HepG2 (cell line): Measurements from ENCODE around the gene GRIP2. TPM values are rescaled to one million over a fixed set of nuclear protein-coding genes. Genes with fewer than 3 reads are reported as not detected.

Experiments used
- ATAC-seq: fragments of 200-7000 bp; cut with Tn5 transposase; 3 replicates; pipeline ENCODE4 v1.9.1; 2020; ENCODE audit warnings: mild to moderate bottlenecking, moderate library complexity
- BruUV-seq: library from RNA; stranded (reverse); fragments of 400-500 nt; replicated peaks from 2 replicates; lab custom pipeline; 2021; lab: Mats Ljungman, UMichigan
- CTCF ChIA-PET: fragments of 300-600 bp; formaldehyde crosslinking; extraction: SDS; loops from one replicate; lab custom pipeline; 2021; ENCODE audit warnings: low total read pairs, inconsistent platforms, low intra/inter-chr PET ratio; lab: Yijun Ruan, JAX
- POLR2A ChIA-PET: fragments of 350-600 bp; sonication (Branson Sonifier 250); formaldehyde crosslinking; loops from one replicate; lab custom pipeline; 2020; ENCODE audit warnings: antibody characterized with exemption, inconsistent platforms; lab: Yijun Ruan, JAX
- DNase-seq: peaks from one replicate; pipeline ENCODE4 v3.0.0-alpha.2; 2015; ENCODE audit warnings: low spot score
- FAIRE-seq: peaks from 3 replicates; lab custom pipeline; 2011; peaks lifted over from hg19 to GRCh38; lab: Jason Lieb, UNC
- H2AFZ ChIP-seq: one replicate; pipeline ENCODE4 v1.6.1; 2011; ENCODE audit warnings: low read length, inconsistent platforms
- H3K27ac ChIP-seq: fragments of 300-600 bp; 3 replicates; pipeline ENCODE4 v1.8.0; 2011; ENCODE audit warnings: mixed run types, mild to moderate bottlenecking, mixed read lengths, low read length, inconsistent platforms; ENCODE audit not compliant: insufficient read depth; ENCODE audit errors: extremely low read length
- H3K27me3 ChIP-seq, 2 experiments: fragments of 200-600 bp in 1 of 2; 2 replicates in 1 of 2; 3 replicates in 1 of 2; pipeline versions ENCODE4 v1.6.0 to v1.8.0; 2011; ENCODE audit warnings: low read length in 2 of 2, mild to moderate bottlenecking in 2 of 2, moderate library complexity in 2 of 2, inconsistent platforms in 1 of 2; ENCODE audit not compliant: insufficient read depth in 2 of 2, control insufficient read depth in 1 of 2
- H3K36me3 ChIP-seq, 2 experiments: fragments of 200-600 bp in 1 of 2; replicated peaks in 1 of 2; 2 replicates in 1 of 2; 3 replicates in 1 of 2; pipeline versions ENCODE4 v1.5.1 to v1.8.0; 2011; ENCODE audit warnings: low read length in 2 of 2, inconsistent platforms in 1 of 2; ENCODE audit not compliant: insufficient read depth in 2 of 2, control insufficient read depth in 1 of 2
- H3K4me1 ChIP-seq: 2 replicates; pipeline ENCODE4 v1.5.1; 2012; ENCODE audit warnings: low read length, inconsistent platforms; ENCODE audit not compliant: insufficient read depth
- H3K4me2 ChIP-seq: 2 replicates; pipeline ENCODE4 v1.6.0; 2011; ENCODE audit warnings: low read depth, low read length, inconsistent platforms
- H3K4me3 ChIP-seq, 3 experiments: fragments of 200-600 bp in 1 of 3; sonication (generic), shearing (Covaris generic) in 1 of 3; replicated peaks in 1 of 3; 2 replicates each; pipeline ENCODE4 v1.5.1; 2011 to 2016; ENCODE audit warnings: low read length in 3 of 3, inconsistent platforms in 2 of 3, low read depth in 2 of 3, mild to moderate bottlenecking in 2 of 3, control low read depth in 1 of 3, mixed read lengths in 1 of 3; ENCODE audit not compliant: insufficient read depth in 1 of 3
- H3K79me2 ChIP-seq: one replicate; pipeline ENCODE4 v1.6.1; 2011; ENCODE audit warnings: low read length, inconsistent platforms; ENCODE audit not compliant: insufficient read depth
- H3K9ac ChIP-seq: 2 replicates; pipeline ENCODE4 v1.6.0; 2011; ENCODE audit warnings: mild to moderate bottlenecking, low read depth, low read length, inconsistent platforms; ENCODE audit not compliant: insufficient read depth
- H3K9me3 ChIP-seq: 2 replicates; pipeline ENCODE4 v1.5.1; 2012; ENCODE audit warnings: mild to moderate bottlenecking, low read length
- H4K20me1 ChIP-seq: 2 replicates; pipeline ENCODE4 v1.6.0; 2011; ENCODE audit warnings: inconsistent platforms, mild to moderate bottlenecking, low read length, moderate library complexity; ENCODE audit not compliant: insufficient read depth
- HNF1B ChIP-seq: sonication (generic); formaldehyde crosslinking; IDR thresholded peaks from 2 replicates; pipeline ENCODE4 v1.5.1; 2020; ENCODE audit warnings: mild to moderate bottlenecking, moderate library complexity, missing genetic modification reagents
- RBAK ChIP-seq: sonication (generic); formaldehyde crosslinking; IDR thresholded peaks from 2 replicates; pipeline ENCODE4 v1.5.1; 2020; ENCODE audit warnings: mild to moderate bottlenecking, missing genetic modification reagents
- WIZ ChIP-seq: sonication (generic); formaldehyde crosslinking; IDR thresholded peaks from 2 replicates; pipeline ENCODE4 v1.5.1; 2020; ENCODE audit warnings: mild to moderate bottlenecking, missing genetic modification reagents
- ZBTB1 ChIP-seq: sonication (generic); formaldehyde crosslinking; IDR thresholded peaks from 2 replicates; pipeline ENCODE4 v1.4.0; 2020; ENCODE audit warnings: missing genetic modification reagents, borderline replicate concordance
- ZMYM3 ChIP-seq: sonication (generic); formaldehyde crosslinking; IDR thresholded peaks from 2 replicates; pipeline ENCODE4 v1.5.1; 2020; ENCODE audit warnings: mild to moderate bottlenecking, missing genetic modification reagents
- WGBS: methylation state at CpG from one replicate; pipeline ENCODE4 v1.1.6; 2017; ENCODE audit warnings: low lambda C conversion rate; 5-methylcytosine and 5-hydroxymethylcytosine counted together
- in situ Hi-C: cut with HindIII; loops from 2 replicates; pipeline ENCODE4 v1.10.0; 2017; ENCODE audit warnings: low pct_unique_long_range_greater_than_20kb; ENCODE audit not compliant: extremely low pct_ligation_motif_present
- intact Hi-C: fragments of 100-400 bp; cut with micrococcal nuclease; formaldehyde crosslinking; loops from one replicate; pipeline ENCODE4 v1.10.0; 2022; ENCODE audit not compliant: unreplicated experiment
- polyA plus RNA-seq, 8 experiments: library from polyadenylated mRNA; depleted of rRNA in 3 of 8; stranded (reverse) in 7 of 8; unstranded in 1 of 8; fragments of >200 nt; fragmentation: Illumina TruSeq in 4 of 8; extraction: Trizol in 4 of 8; gene quantifications; 2 replicates each; pipeline versions ENCODE4 v1.2.1 to v1.2.3, GENCODE V29; 2011 to 2016; ENCODE audit warnings: low read depth in 4 of 8, missing spikeins in 1 of 8, mixed read lengths in 1 of 8; ENCODE audit not compliant: insufficient read depth in 1 of 8
- total RNA-seq, 5 experiments: library from RNA; depleted of rRNA; stranded (reverse); fragments of >200 nt; fragmentation: Illumina TruSeq; extraction: Trizol; gene quantifications; 2 replicates each; pipeline ENCODE4 v1.2.3, GENCODE V29; 2016; ENCODE audit warnings: low read depth in 1 of 5

Gene GRIP2
- total and polyA plus RNA-seq, 2 of the 13 experiments (the other 11 are each of a cell fraction or from before 2014, with no cell fraction given) = 0.11 to 0.24 TPM

GRCh38 chr3:14448756-14449727, 91.1 kb downstream of the GRIP2 start (continued):
- no peak for TF ChIP-seq ZMYM3 (CRISPR knock-in tag)
- no peak for TF ChIP-seq ZBTB1 (CRISPR knock-in tag)

- 95% methylated on average over 2 of the region's 4 CpGs for WGBS
Observed at GRCh38 chr3:14448063-14448462, 92.1 kb downstream of the GRIP2 start.

More at GRCh38 chr3:14448063-14448462, 92.1 kb downstream of the GRIP2 start:
- no peaks in the 10 kb centered on the region for H3K27me3 ChIP-seq
- H3K9me3 ChIP-seq = no peaks in the 10 kb centered on the region
- H3K27ac ChIP-seq = no peak overlapping the region
- H3K4me2 ChIP-seq = no peak overlapping the region
- H3K4me3 ChIP-seq = no peak overlapping the region
- H2AFZ ChIP-seq = no peak overlapping the region
- peaks cover 28 to 80% of the 10 kb centered on the region in 2 experiments; a peak in 4 of 5 replicates for H3K36me3 ChIP-seq
- peaks cover 19% of the 10 kb centered on the region for H3K4me1 ChIP-seq
- CTCF ChIA-PET = no interaction called here
- TF ChIP-seq HNF1B (CRISPR knock-in tag) (no peak), WIZ (CRISPR knock-in tag) (no peak), RBAK (CRISPR knock-in tag) (peak; percentile 90)
- intact Hi-C loops (no loop called here), in situ Hi-C loops (no loop called here)
- no peaks in the 10 kb centered on the region for H3K79me2 ChIP-seq
- H3K9ac ChIP-seq = no peak overlapping the region
- DNase-seq (no peak), FAIRE-seq (no peak), ATAC-seq (no peak)
- H4K20me1 ChIP-seq = no peaks in the 10 kb centered on the region
- BruUV-seq = no TSS peak
- POLR2A ChIA-PET = no interaction called here
